ENCODE results near the gene IL1R2. TPM values are rescaled to one million over a fixed set of nuclear protein-coding genes. Genes with fewer than 3 reads are reported as not detected.
"Not testable (repeated sequence)": the region's sequence is repeated elsewhere in the genome, so short reads cannot be mapped to it uniquely, and the experiment has no call there.

Gene IL1R2
- total RNA-seq, 3 donors from 2014 or later: 17.9 to 40.3 (median 39.8) TPM

DNA sequence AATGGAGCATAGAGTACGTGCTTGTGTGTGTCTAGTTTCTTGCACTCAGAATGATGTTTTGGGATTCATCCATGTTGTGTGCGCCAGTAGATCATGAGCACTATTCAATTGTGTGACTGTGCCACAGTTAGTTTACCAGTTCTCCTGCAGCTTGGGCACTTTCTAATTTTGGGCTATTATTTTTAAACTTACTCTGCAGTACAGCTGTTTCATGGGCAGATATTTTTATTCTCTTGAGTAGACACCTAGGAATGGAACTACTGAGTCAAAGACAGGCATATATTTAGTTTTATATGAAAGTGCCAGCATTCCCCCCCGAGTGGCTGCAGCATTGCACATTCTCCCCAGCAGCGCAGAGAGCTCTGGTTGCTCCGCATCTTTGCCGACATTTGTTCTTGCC lies 74.8 kb downstream of the IL1R2 start:
- DNase-seq (no peak), ATAC-seq (no peak)
- TF ChIP-seq, protein P1, sequence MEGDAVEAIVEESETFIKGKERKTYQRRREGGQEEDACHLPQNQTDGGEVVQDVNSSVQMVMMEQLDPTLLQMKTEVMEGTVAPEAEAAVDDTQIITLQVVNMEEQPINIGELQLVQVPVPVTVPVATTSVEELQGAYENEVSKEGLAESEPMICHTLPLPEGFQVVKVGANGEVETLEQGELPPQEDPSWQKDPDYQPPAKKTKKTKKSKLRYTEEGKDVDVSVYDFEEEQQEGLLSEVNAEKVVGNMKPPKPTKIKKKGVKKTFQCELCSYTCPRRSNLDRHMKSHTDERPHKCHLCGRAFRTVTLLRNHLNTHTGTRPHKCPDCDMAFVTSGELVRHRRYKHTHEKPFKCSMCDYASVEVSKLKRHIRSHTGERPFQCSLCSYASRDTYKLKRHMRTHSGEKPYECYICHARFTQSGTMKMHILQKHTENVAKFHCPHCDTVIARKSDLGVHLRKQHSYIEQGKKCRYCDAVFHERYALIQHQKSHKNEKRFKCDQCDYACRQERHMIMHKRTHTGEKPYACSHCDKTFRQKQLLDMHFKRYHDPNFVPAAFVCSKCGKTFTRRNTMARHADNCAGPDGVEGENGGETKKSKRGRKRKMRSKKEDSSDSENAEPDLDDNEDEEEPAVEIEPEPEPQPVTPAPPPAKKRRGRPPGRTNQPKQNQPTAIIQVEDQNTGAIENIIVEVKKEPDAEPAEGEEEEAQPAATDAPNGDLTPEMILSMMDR (IDR thresholded peaks at IDR 0.05): no peak
- intact Hi-C loops (cut with DNase I, micrococcal nuclease): no loop called here
- Histone ChIP-seq H3K4me1 (ENCODE audit: low read depth) (peaks cover 19% of the 10 kb centered on the region), H3K4me3 (no peak overlapping the region), H3K36me3 (ENCODE audit: low read depth) (no peaks in the 10 kb centered on the region), H3K9me3 (no peaks in the 10 kb centered on the region)

DNA sequence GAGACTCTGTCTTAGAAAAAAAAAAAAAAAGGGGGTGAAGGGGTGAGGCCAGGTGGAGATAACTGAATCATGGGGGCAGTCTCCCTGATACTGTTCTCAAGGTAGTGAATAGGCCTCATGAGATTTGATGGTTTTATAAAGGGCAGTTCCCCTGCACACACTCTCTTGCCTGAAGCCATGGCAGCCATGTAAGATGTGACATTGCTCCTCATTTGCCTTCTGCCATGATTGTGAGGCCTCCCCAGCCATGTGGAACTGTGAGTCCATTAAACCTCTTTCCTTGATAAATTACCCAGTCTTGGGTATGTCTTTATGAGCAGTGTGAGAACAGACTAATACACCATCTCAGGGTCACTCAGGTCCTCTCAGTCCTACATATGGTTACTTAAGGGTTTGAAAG lies 76.4 kb downstream of the IL1R2 start:
- H3K4me3 ChIP-seq; DNase-seq; H3K9me3 ChIP-seq; intact Hi-C loops (cut with DNase I, micrococcal nuclease); H3K36me3 ChIP-seq (ENCODE audit: low read depth); ATAC-seq: not testable (repeated sequence)
- H3K4me1 ChIP-seq (ENCODE audit: low read depth): peaks cover 15% of the 10 kb centered on the region

DNA sequence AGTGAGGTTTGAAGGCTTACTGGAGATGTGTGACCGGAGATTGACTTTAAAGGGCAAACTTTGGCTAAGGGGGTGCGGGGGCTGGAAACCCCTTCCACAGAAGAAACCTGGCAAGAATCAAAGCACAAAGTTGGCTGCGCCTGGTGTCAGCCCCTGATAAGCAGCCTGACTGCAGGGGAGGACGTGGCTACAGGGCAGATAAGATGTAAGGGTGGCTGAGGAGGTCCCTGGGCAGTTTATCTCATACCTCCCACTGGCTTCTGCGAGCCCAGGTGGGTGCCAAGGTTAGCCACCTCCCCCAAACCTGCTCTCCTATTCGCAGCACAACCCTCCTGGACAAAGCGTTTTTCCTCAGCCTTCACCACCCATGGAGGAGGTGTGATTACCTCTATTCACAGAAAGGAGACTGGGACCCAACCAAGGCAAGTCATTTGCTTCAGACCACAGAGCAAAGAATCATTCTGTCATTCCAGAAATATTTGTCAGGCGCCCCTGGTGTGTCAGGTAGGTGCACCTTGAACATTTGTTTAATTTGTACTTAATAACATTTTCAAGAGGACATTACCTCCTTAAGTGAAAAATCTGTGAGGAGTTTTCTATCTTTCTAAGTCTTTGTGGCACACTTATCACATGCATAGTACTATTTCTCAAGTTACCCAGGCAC lies 77.7 kb downstream of the IL1R2 start:
- Histone ChIP-seq H3K4me3 (no peak overlapping the region), H3K36me3 (ENCODE audit: low read depth) (no peaks in the 10 kb centered on the region), H3K9me3 (no peaks in the 10 kb centered on the region), H3K4me1 (ENCODE audit: low read depth) (peaks cover 4% of the 10 kb centered on the region)
- TF ChIP-seq, protein P1 (IDR thresholded peaks at IDR 0.05): no peak
- intact Hi-C loops (cut with DNase I, micrococcal nuclease): no loop called here
- DNase-seq (no peak), ATAC-seq (no peak)

DNA sequence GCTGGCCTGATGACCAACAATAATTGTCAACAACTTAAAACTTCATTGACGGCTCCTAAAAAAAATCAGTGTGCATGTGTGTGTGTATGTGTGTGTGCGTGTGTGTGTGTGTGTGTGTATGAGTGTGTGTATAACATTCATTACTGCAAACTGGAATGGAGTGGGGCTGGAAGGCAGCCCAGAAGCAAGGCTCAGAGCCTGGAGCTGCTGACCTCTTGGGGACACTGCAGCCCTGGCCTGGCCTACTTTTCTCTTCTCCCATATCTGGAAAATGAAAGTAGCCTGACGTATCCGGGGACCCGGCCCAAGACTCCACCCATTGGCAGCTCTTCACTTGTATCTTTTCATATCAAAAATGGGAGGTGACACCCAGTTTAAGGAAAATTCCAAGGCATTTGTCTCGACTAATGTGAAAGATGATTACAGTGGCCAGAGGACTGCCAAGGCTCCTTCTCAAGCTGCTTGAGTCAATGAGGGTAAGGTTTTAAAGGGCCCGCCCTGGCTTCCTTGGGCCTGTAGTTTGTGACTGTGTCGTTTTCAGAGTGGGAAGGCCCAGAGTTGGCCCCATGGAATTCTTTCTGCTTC lies 78.4 kb downstream of the IL1R2 start:
- TF ChIP-seq, protein P1 (IDR thresholded peaks at IDR 0.05): no peak
- intact Hi-C loops (cut with DNase I, micrococcal nuclease): no loop called here
- H3K4me1 ChIP-seq (ENCODE audit: low read depth): no peaks in the 10 kb centered on the region
- no peaks in the 10 kb centered on the region for H3K9me3 ChIP-seq
- no peak overlapping the region for H3K4me3 ChIP-seq
- no peaks in the 10 kb centered on the region for H3K36me3 ChIP-seq (ENCODE audit: low read depth)
- DNase-seq: peak; percentile 71 to 77 (median 77)
- peak; percentile 87 for ATAC-seq

DNA sequence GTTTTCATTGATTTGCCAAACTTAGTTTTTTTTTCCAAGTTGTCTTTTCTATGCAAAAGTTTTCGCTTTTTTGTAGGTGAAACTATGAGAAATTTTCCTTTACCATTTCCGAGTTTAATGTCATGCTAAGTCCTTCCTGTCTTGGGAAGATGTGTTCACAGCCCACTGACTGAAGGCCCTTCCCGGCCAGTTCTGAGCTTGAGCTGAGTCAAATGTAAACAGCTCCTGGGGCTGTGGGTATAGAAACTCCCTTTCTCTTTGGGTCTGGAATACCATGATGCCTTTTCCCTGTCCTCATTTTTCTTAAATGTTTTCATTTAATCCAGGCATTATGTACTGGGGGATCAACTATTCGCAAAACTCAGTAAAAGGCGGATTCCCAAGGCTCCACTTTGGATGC lies 81.0 kb downstream of the IL1R2 start:
- H3K36me3 ChIP-seq (ENCODE audit: low read depth): no peaks in the 10 kb centered on the region
- intact Hi-C loops (cut with DNase I, micrococcal nuclease): no loop called here
- no peak overlapping the region for H3K4me3 ChIP-seq
- H3K4me1 ChIP-seq (ENCODE audit: low read depth): no peaks in the 10 kb centered on the region
- H3K9me3 ChIP-seq: no peaks in the 10 kb centered on the region
- ATAC-seq (no peak), DNase-seq (no peak)
- TF ChIP-seq, protein P1 (IDR thresholded peaks at IDR 0.05): no peak

DNA sequence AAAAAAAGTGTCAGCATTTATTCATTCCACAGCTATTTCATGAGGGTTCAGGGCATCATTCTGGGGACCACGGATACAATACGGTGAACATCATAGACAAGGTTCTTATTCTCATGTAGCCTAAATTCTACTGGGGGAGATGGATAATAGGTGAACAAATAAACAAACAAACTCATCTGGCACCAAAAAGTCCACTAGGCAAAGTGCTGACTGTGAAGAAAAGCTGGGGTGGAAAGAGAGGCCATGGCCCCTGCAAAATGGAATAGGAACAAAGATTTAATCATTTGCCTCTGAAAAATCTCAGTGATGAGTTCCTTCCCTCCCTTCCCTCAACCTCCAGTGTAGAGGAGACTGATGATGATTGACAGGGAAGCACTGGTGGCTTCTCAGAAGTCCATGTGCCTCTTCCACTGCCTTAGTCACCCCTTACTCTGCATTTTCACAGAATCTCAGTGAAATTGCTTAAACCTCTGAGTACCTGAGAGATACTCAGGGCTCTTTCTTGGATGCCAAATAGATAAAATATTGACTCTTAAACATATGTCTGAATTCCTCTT lies 81.5 kb downstream of the IL1R2 start:
- Histone ChIP-seq H3K9me3 (no peaks in the 10 kb centered on the region), H3K4me3 (no peak overlapping the region), H3K4me1 (ENCODE audit: low read depth) (no peaks in the 10 kb centered on the region), H3K36me3 (ENCODE audit: low read depth) (no peaks in the 10 kb centered on the region)
- intact Hi-C loops (cut with DNase I, micrococcal nuclease): no loop called here
- ATAC-seq: no peak
- no peak for DNase-seq
- TF ChIP-seq, protein P1 (IDR thresholded peaks at IDR 0.05): no peak

Data from mucosa of descending colon (tissue), 3 donors.